K562 (cell line): Measurements from ENCODE around the gene ANKRD30A. TPM values are rescaled to one million over a fixed set of nuclear protein-coding genes. Genes with fewer than 3 reads are reported as not detected.

Experiments used
- ZBTB40 ChIP-seq, 2 experiments: fragments of 450-650 bp in 1 of 2; sonication (generic) in 1 of 2; formaldehyde crosslinking in 1 of 2; IDR thresholded peaks; 2 replicates each; pipeline versions ENCODE4 v1.7.1 to v1.9.0; 2016 to 2022; ENCODE audit warnings: inconsistent platforms in 1 of 2, mild to moderate bottlenecking in 1 of 2, missing genetic modification reagents in 1 of 2
- polyA plus RNA-seq, 8 experiments: library from polyadenylated mRNA; depleted of rRNA in 4 of 8; stranded (reverse) in 5 of 8; unstranded in 3 of 8; fragments of >200 nt; fragmentation: Nextera tagmentation in 2 of 8; fragmentation: Illumina TruSeq in 1 of 8; extraction: Ambion mirVana in 2 of 8; extraction: Trizol in 1 of 8; gene quantifications; 2 replicates each; pipeline versions ENCODE4 v1.2.1 to v1.2.3, GENCODE V29; 2011 to 2014; ENCODE audit warnings: inconsistent platforms in 1 of 8, missing spikeins in 1 of 8
- total RNA-seq, 7 experiments: library from RNA; depleted of rRNA in 6 of 7; stranded (reverse); fragments of >200 nt in 6 of 7; fragmentation: Illumina TruSeq in 2 of 7; extraction: Trizol in 2 of 7; gene quantifications; 2 replicates each; pipeline versions ENCODE4 v1.2.1 to v1.2.3, GENCODE V29; 2011 to 2021; ENCODE audit warnings: low replicate concordance in 1 of 7

ANKRD30A gene
- total and polyA plus RNA-seq, 9 of the 15 experiments (the other 6 are each of a cell fraction or from before 2014, with no cell fraction given) = 0.04 to 0.09 (median 0.07) TPM; not detected in 6

- no peak for TF ChIP-seq ZBTB40 (IDR thresholded peaks at IDR 0.05)
- no peak for TF ChIP-seq ZBTB40 (CRISPR knock-in tag; IDR thresholded peaks at IDR 0.05)
- TF ChIP-seq, all 486 proteins: peak for 0
Observed at GRCh38 chr10:37226524-37226923, 101.1 kb downstream of the ANKRD30A start (continued).
